Measurements from ENCODE around the gene RCAN3.

DNA sequence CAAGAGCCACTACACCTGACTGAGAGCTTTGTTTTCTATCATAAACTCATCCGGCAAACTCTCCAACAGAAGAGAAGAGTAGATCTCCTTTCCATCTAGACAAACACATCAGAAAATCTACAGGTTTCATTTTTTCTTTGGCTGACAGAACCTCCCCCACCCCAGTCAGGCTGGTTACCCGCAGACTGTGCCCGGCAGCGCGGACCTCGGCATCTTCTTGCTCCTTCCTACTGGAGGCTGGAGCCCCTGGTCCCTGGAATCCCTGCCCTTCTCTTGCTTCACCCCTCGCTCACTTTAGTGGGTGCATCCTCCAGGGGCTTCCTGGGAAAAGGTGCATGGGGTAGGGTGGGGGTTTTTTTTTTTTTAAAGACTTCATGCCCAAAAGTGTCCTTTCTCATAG is 76.2 kb downstream of the RCAN3 start:
- TF ChIP-seq ZNF143 (CRISPR knock-in tag; IDR thresholded peaks at IDR 0.05), result no peak
- TF ChIP-seq EZH2 (IDR thresholded peaks at IDR 0.05; ENCODE audit: borderline replicate concordance, low read depth, low read length), result no peak
- TF ChIP-seq CBX2 (IDR thresholded peaks at IDR 0.05; ENCODE audit: insufficient read depth, low read length, poor library complexity, severe bottlenecking), result no peak
- TF ChIP-seq, protein P1, sequence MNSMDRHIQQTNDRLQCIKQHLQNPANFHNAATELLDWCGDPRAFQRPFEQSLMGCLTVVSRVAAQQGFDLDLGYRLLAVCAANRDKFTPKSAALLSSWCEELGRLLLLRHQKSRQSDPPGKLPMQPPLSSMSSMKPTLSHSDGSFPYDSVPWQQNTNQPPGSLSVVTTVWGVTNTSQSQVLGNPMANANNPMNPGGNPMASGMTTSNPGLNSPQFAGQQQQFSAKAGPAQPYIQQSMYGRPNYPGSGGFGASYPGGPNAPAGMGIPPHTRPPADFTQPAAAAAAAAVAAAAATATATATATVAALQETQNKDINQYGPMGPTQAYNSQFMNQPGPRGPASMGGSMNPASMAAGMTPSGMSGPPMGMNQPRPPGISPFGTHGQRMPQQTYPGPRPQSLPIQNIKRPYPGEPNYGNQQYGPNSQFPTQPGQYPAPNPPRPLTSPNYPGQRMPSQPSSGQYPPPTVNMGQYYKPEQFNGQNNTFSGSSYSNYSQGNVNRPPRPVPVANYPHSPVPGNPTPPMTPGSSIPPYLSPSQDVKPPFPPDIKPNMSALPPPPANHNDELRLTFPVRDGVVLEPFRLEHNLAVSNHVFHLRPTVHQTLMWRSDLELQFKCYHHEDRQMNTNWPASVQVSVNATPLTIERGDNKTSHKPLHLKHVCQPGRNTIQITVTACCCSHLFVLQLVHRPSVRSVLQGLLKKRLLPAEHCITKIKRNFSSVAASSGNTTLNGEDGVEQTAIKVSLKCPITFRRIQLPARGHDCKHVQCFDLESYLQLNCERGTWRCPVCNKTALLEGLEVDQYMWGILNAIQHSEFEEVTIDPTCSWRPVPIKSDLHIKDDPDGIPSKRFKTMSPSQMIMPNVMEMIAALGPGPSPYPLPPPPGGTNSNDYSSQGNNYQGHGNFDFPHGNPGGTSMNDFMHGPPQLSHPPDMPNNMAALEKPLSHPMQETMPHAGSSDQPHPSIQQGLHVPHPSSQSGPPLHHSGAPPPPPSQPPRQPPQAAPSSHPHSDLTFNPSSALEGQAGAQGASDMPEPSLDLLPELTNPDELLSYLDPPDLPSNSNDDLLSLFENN (IDR thresholded peaks at IDR 0.05; ENCODE audit: low read depth in 2 of 2, low read length in 2 of 2), result no peak
- no peak for TF ChIP-seq ZNF696 (CRISPR knock-in tag; conservative IDR thresholded peaks at IDR 0.05)
- TF ChIP-seq, protein P2, sequence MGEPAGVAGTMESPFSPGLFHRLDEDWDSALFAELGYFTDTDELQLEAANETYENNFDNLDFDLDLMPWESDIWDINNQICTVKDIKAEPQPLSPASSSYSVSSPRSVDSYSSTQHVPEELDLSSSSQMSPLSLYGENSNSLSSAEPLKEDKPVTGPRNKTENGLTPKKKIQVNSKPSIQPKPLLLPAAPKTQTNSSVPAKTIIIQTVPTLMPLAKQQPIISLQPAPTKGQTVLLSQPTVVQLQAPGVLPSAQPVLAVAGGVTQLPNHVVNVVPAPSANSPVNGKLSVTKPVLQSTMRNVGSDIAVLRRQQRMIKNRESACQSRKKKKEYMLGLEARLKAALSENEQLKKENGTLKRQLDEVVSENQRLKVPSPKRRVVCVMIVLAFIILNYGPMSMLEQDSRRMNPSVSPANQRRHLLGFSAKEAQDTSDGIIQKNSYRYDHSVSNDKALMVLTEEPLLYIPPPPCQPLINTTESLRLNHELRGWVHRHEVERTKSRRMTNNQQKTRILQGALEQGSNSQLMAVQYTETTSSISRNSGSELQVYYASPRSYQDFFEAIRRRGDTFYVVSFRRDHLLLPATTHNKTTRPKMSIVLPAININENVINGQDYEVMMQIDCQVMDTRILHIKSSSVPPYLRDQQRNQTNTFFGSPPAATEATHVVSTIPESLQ (CRISPR knock-in tag; IDR thresholded peaks at IDR 0.05), result no peak
- no peak for TF ChIP-seq MAFK (IDR thresholded peaks at IDR 0.05; ENCODE audit: low read length)
- TF ChIP-seq JUNB (CRISPR knock-in tag; conservative IDR thresholded peaks at IDR 0.05), result no peak
- no peak for TF ChIP-seq MYC (IDR thresholded peaks at IDR 0.05; ENCODE audit: low read depth, low read length)
- no peak for TF ChIP-seq MYC (CRISPR knock-in tag; IDR thresholded peaks at IDR 0.05; ENCODE audit: borderline replicate concordance, low read depth)
- no peak for TF ChIP-seq HNRNPL (IDR thresholded peaks at IDR 0.05; ENCODE audit: low read depth, low read length)
- TF ChIP-seq, protein P3, sequence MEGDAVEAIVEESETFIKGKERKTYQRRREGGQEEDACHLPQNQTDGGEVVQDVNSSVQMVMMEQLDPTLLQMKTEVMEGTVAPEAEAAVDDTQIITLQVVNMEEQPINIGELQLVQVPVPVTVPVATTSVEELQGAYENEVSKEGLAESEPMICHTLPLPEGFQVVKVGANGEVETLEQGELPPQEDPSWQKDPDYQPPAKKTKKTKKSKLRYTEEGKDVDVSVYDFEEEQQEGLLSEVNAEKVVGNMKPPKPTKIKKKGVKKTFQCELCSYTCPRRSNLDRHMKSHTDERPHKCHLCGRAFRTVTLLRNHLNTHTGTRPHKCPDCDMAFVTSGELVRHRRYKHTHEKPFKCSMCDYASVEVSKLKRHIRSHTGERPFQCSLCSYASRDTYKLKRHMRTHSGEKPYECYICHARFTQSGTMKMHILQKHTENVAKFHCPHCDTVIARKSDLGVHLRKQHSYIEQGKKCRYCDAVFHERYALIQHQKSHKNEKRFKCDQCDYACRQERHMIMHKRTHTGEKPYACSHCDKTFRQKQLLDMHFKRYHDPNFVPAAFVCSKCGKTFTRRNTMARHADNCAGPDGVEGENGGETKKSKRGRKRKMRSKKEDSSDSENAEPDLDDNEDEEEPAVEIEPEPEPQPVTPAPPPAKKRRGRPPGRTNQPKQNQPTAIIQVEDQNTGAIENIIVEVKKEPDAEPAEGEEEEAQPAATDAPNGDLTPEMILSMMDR (IDR thresholded peaks at IDR 0.05 in 2 of 3, conservative IDR thresholded peaks at IDR 0.05 in 1 of 3; ENCODE audit: insufficient read depth in 2 of 3, low read depth in 1 of 3, low read length in 3 of 3), result no peak
- no peak for TF ChIP-seq NFE2 (IDR thresholded peaks at IDR 0.05; ENCODE audit: low read depth)
- no peak for TF ChIP-seq PHF21A (IDR thresholded peaks at IDR 0.05; ENCODE audit: borderline replicate concordance, low read depth)
- no peak for TF ChIP-seq ZNF232 (CRISPR knock-in tag; IDR thresholded peaks at IDR 0.05)

All from K562 (cell line).